ENCODE measurements around the gene ZNF654. TPM values are rescaled to one million over a fixed set of nuclear protein-coding genes. Genes with fewer than 3 reads are reported as not detected.

Gene ZNF654
- total and polyA plus RNA-seq, 2 of the 13 experiments (the other 11 are each of a cell fraction or from before 2014, with no cell fraction given), result 1.8 to 4.1 TPM

- TF ChIP-seq SNAPC2 (CRISPR knock-in tag; IDR thresholded peaks at IDR 0.05) (no peak), ZNF713 (CRISPR knock-in tag; IDR thresholded peaks at IDR 0.05) (no peak), BRD4 (CRISPR knock-in tag; IDR thresholded peaks at IDR 0.05) (no peak), PAX8 (CRISPR knock-in tag; IDR thresholded peaks at IDR 0.05; ENCODE audit: borderline replicate concordance) (no peak), TCF12 (IDR thresholded peaks at IDR 0.05) (no peak), TCF12 (CRISPR knock-in tag; IDR thresholded peaks at IDR 0.05) (no peak), RFX3 (CRISPR knock-in tag; IDR thresholded peaks at IDR 0.05) (no peak), BORCS8-MEF2B (CRISPR knock-in tag; IDR thresholded peaks at IDR 0.05) (no peak), XBP1 (CRISPR knock-in tag; IDR thresholded peaks at IDR 0.05) (no peak)
These were observed 46.3 kb downstream of the ZNF654 start (continued) for GRCh38 chr3:88105325-88105724.

GRCh38 chr3:88112289-88112688 lies 53.2 kb downstream of the ZNF654 start:
- Histone ChIP-seq H3K79me2 (ENCODE audit: insufficient read depth, low read length) (no peaks in the 10 kb centered on the region), H3K4me3 (replicated peaks in 1 of 3; ENCODE audit: insufficient read depth in 1 of 3, low read depth in 2 of 3, low read length in 3 of 3) (no peak overlapping the region), H3K27me3 (ENCODE audit: control insufficient read depth in 1 of 2, insufficient read depth in 2 of 2, low read length in 2 of 2) (no peaks in the 10 kb centered on the region), H3K27ac (ENCODE audit: extremely low read length, insufficient read depth, low read length) (no peak overlapping the region), H2AFZ (ENCODE audit: low read length) (no peak overlapping the region), H3K4me1 (ENCODE audit: insufficient read depth, low read length) (no peaks in the 10 kb centered on the region), H3K4me2 (ENCODE audit: low read depth, low read length) (no peak overlapping the region), H3K9ac (ENCODE audit: insufficient read depth, low read depth, low read length) (no peak overlapping the region), H3K36me3 (replicated peaks in 1 of 2; ENCODE audit: control insufficient read depth in 1 of 2, insufficient read depth in 2 of 2, low read length in 2 of 2) (peaks cover 0 to 6% of the 10 kb centered on the region in 2 experiments; a peak in 1 of 5 replicates), H3K9me3 (ENCODE audit: low read length) (no peaks in the 10 kb centered on the region), H4K20me1 (ENCODE audit: insufficient read depth, low read length) (no peaks in the 10 kb centered on the region)
- intact Hi-C loops (cut with micrococcal nuclease; ENCODE audit: unreplicated experiment) (loop anchor here (2.0 kb wide), 1 partner anchor 211 kb away; no protein-coding TSS in a partner anchor), in situ Hi-C loops (cut with HindIII; ENCODE audit: extremely low pct_ligation_motif_present, low pct_unique_long_range_greater_than_20kb) (loop anchor here (10.0 kb wide), 1 partner anchor 347 kb away; no protein-coding TSS in a partner anchor)
- no peak for FAIRE-seq
- 97% methylated on average over 1 of the region's 1 CpG for WGBS (ENCODE audit: low lambda C conversion rate)
- ChIA-PET CTCF (ENCODE audit: low intra/inter-chr PET ratio, low total read pairs) (no interaction called here), POLR2A (no interaction called here)
- no peak for DNase-seq (ENCODE audit: low spot score)
- no peak for ATAC-seq
- BruUV-seq (replicated peaks), result no TSS peak
- TF ChIP-seq SOX6 (IDR thresholded peaks at IDR 0.05) (no peak), SOX6 (CRISPR knock-in tag; IDR thresholded peaks at IDR 0.05) (no peak), ZNF800 (CRISPR knock-in tag; IDR thresholded peaks at IDR 0.05) (no peak), ZNF780A (CRISPR knock-in tag; IDR thresholded peaks at IDR 0.05) (no peak), PHF8 (CRISPR knock-in tag; IDR thresholded peaks at IDR 0.05) (no peak), ZNF12 (CRISPR knock-in tag; IDR thresholded peaks at IDR 0.05) (no peak), RFX1 (IDR thresholded peaks at IDR 0.05) (no peak), MEIS2 (CRISPR knock-in tag; IDR thresholded peaks at IDR 0.05) (no peak), RARG (CRISPR knock-in tag; IDR thresholded peaks at IDR 0.05; ENCODE audit: low read depth) (no peak), ZNF10 (CRISPR knock-in tag; IDR thresholded peaks at IDR 0.05; ENCODE audit: borderline replicate concordance, low read depth) (no peak), SP140L (CRISPR knock-in tag; IDR thresholded peaks at IDR 0.05; ENCODE audit: borderline replicate concordance) (no peak), ZNF704 (CRISPR knock-in tag; IDR thresholded peaks at IDR 0.05; ENCODE audit: borderline replicate concordance) (no peak), SUZ12 (IDR thresholded peaks at IDR 0.05; ENCODE audit: low read depth, low read length) (no peak), THYN1 (CRISPR knock-in tag; IDR thresholded peaks at IDR 0.05; ENCODE audit: borderline replicate concordance, low read depth) (no peak)

All from HepG2 (cell line).